G401.6 (cell line): ENCODE measurements around the gene COL5A1.

Source experiments
- FAIRE-seq: peaks from 2 replicates; lab custom pipeline; 2012; peaks lifted over from hg19 to GRCh38; lab: Jason Lieb, UNC

COL5A1 gene

GRCh38 chr9:134728801-134729495, 87.3 kb downstream of the COL5A1 start:
- FAIRE-seq, result no peak

GRCh38 chr9:134730011-134730760, 88.6 kb downstream of the COL5A1 start:
- no peak for FAIRE-seq

- no peak for FAIRE-seq
Observed at GRCh38 chr9:134730761-134731496, 89.3 kb downstream of the COL5A1 start.

- FAIRE-seq, result no peak
Observed at GRCh38 chr9:134731497-134732391, 90.1 kb downstream of the COL5A1 start.

- no peak for FAIRE-seq
Observed at GRCh38 chr9:134732392-134733110, 90.9 kb downstream of the COL5A1 start.

GRCh38 chr9:134733480-134734232, 92.1 kb downstream of the COL5A1 start:
- FAIRE-seq, result no peak

- no peak for FAIRE-seq
Observed at GRCh38 chr9:134734270-134734669, 92.7 kb downstream of the COL5A1 start.

- FAIRE-seq, result no peak
Observed at GRCh38 chr9:134735441-134736175, 94.0 kb downstream of the COL5A1 start.

- FAIRE-seq, result no peak
Observed at GRCh38 chr9:134736791-134737497, 95.3 kb downstream of the COL5A1 start.

GRCh38 chr9:134737842-134738580, 96.4 kb downstream of the COL5A1 start:
- no peak for FAIRE-seq

GRCh38 chr9:134738869-134739659, 97.5 kb downstream of the COL5A1 start:
- no peak for FAIRE-seq

GRCh38 chr9:134739660-134739968, 98.0 kb downstream of the COL5A1 start:
- no peak for FAIRE-seq

GRCh38 chr9:134740071-134740470, 98.5 kb downstream of the COL5A1 start:
- no peak for FAIRE-seq

GRCh38 chr9:134741846-134742245, 100.2 kb downstream of the COL5A1 start:
- no peak for FAIRE-seq

GRCh38 chr9:134742822-134743535, 101.4 kb downstream of the COL5A1 start:
- no peak for FAIRE-seq

GRCh38 chr9:134743853-134744252, 102.2 kb downstream of the COL5A1 start:
- no peak for FAIRE-seq
